Measurements from ENCODE around the gene SCFD2. TPM values are rescaled to one million over a fixed set of nuclear protein-coding genes. Genes with fewer than 3 reads are reported as not detected.
A peak's percentile ranks its signal among the peaks of the same experiment; 100 is the strongest.

Gene SCFD2
- total and polyA plus RNA-seq, 4 donors: 5.2 to 28.7 (median 16.4) TPM

DNA sequence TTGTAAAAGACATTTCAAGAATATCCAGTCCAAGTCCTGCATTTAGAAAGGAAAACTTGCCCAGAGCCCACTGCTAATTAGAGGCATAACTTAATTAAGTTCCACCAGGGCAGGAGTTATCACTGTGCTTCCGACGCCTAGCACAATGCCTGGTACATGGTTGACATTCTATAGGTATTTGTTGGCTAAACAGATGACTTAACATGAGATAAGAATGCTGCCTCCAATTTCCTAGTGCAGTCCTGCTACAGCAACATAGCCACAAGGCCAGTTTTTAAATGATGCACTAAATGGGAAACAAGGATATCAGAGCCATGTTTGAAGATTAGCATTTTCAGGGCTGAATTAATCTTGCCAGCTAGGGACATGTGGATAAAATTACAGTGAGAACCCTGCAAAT is 339.6 kb downstream of the SCFD2 start:
- Histone ChIP-seq H3K9me3 (ENCODE audit: control insufficient read depth in 4 of 4, insufficient read depth in 3 of 4, low read length in 3 of 4) (no peaks in the 10 kb centered on the region), H3K27me3 (ENCODE audit: control insufficient read depth in 3 of 3, insufficient read depth in 3 of 3, low read length in 2 of 3) (no peaks in the 10 kb centered on the region), H3K4me3 (no peak overlapping the region), H3K27ac (ENCODE audit: low read depth in 1 of 2, low read length in 1 of 2) (no peak overlapping the region), H3K4me1 (ENCODE audit: control insufficient read depth in 5 of 5, insufficient read depth in 5 of 5, low read length in 5 of 5) (peaks cover 0 to 22% (median 0%) of the 10 kb centered on the region in 5 donors), H3K9ac (ENCODE audit: insufficient read depth in 1 of 2, low read length in 2 of 2) (no peak overlapping the region), H3K36me3 (ENCODE audit: control insufficient read depth in 4 of 4, insufficient read depth in 4 of 4, low read length in 4 of 4) (no peaks in the 10 kb centered on the region)
- WGBS, 2 donors: 97 to 98% methylated on average over 2 of the region's 2 CpGs
- TF ChIP-seq, protein P1, sequence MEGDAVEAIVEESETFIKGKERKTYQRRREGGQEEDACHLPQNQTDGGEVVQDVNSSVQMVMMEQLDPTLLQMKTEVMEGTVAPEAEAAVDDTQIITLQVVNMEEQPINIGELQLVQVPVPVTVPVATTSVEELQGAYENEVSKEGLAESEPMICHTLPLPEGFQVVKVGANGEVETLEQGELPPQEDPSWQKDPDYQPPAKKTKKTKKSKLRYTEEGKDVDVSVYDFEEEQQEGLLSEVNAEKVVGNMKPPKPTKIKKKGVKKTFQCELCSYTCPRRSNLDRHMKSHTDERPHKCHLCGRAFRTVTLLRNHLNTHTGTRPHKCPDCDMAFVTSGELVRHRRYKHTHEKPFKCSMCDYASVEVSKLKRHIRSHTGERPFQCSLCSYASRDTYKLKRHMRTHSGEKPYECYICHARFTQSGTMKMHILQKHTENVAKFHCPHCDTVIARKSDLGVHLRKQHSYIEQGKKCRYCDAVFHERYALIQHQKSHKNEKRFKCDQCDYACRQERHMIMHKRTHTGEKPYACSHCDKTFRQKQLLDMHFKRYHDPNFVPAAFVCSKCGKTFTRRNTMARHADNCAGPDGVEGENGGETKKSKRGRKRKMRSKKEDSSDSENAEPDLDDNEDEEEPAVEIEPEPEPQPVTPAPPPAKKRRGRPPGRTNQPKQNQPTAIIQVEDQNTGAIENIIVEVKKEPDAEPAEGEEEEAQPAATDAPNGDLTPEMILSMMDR (IDR thresholded peaks at IDR 0.05; ENCODE audit: control extremely low read depth, extremely low read depth): no peak
- ATAC-seq (ENCODE audit: insufficient read depth, low FRiP score) (no peak), DNase-seq (no peak)

DNA sequence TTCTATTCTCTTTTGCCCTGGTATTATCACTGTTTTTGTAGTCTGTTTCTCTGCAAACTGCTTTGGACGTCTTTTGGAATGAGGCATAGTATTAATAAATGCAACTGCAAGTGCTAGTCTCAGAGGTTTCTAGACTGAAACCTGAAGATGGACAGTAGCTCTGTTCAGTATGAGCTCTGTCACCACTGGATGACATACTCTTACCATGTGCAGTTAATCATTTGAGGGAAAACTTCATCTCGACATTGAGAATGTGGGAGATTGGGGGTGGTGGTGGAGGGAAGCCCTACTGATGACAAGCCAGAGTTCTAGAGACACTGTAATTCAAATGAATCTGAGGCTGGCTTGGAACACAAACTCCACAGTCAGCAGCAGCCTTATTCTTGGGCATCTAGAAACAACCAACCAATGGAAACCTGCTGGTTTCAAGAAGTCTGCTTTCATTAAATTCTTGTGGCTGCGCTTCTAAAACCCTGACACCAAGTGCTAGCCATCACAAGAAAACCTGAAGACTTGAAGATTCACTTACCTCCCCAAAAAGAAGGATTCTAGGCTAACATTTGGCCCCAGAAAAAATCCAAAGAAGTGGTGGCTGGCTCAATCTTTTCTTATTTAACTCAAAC is 342.1 kb downstream of the SCFD2 start:
- H3K4me1 ChIP-seq (ENCODE audit: control insufficient read depth in 5 of 5, insufficient read depth in 5 of 5, low read length in 5 of 5): peaks cover 0 to 35% (median 4%) of the 10 kb centered on the region in 5 donors
- H3K9me3 ChIP-seq (ENCODE audit: control insufficient read depth in 4 of 4, insufficient read depth in 3 of 4, low read length in 3 of 4): no peaks in the 10 kb centered on the region
- H3K36me3 ChIP-seq (ENCODE audit: control insufficient read depth in 4 of 4, insufficient read depth in 4 of 4, low read length in 4 of 4): no peaks in the 10 kb centered on the region
- no peaks in the 10 kb centered on the region for H3K27me3 ChIP-seq (ENCODE audit: control insufficient read depth in 3 of 3, insufficient read depth in 3 of 3, low read length in 2 of 3)
- H3K27ac ChIP-seq (ENCODE audit: low read depth in 1 of 2, low read length in 1 of 2): no peak overlapping the region
- 92 to 99% methylated on average over 3 of the region's 3 CpGs for WGBS, 2 donors
- H3K4me3 ChIP-seq: no peak overlapping the region
- H3K9ac ChIP-seq (ENCODE audit: insufficient read depth in 1 of 2, low read length in 2 of 2): no peak overlapping the region
- DNase-seq (no peak), ATAC-seq (ENCODE audit: insufficient read depth, low FRiP score) (no peak)
- TF ChIP-seq, protein P1 (IDR thresholded peaks at IDR 0.05; ENCODE audit: control extremely low read depth, extremely low read depth): no peak

DNA sequence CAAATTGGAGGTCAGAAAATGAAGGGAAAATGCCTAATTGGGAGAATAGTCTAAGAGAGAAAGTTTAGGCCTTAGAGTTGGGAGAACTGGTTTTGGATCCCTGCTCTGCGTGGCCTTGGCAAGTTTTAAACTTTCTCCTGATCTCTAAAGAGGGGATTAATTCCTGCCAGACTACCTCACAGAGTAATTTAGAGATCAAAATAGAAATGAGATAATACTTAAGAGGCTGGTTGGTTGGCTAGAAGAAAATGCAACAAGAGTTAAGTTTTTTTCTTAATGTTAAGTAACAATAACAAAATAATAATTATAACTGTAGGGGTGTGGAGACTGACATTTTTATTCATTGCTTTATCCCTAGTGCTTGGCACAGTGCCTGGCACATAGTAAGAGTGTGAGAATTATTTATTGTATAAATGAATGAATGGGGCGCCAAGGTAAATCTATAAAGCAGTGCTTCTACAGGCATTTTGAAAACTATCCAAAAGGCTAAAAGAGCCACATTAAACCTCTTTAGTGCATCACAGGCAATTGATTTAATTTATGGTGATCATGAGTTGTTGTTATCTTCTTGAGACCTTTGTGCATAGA is 343.3 kb downstream of the SCFD2 start:
- TF ChIP-seq, protein P1 (IDR thresholded peaks at IDR 0.05; ENCODE audit: control extremely low read depth, extremely low read depth): no peak
- DNase-seq: no peak
- Histone ChIP-seq H3K4me1 (ENCODE audit: control insufficient read depth in 5 of 5, insufficient read depth in 5 of 5, low read length in 5 of 5) (peaks cover 0 to 38% (median 4%) of the 10 kb centered on the region in 5 donors), H3K9ac (ENCODE audit: insufficient read depth in 1 of 2, low read length in 2 of 2) (peak overlapping the region in 1 of 2 donors; percentile 58), H3K9me3 (ENCODE audit: control insufficient read depth in 4 of 4, insufficient read depth in 3 of 4, low read length in 3 of 4) (no peaks in the 10 kb centered on the region), H3K27me3 (ENCODE audit: control insufficient read depth in 3 of 3, insufficient read depth in 3 of 3, low read length in 2 of 3) (no peaks in the 10 kb centered on the region), H3K4me3 (no peak overlapping the region), H3K36me3 (ENCODE audit: control insufficient read depth in 4 of 4, insufficient read depth in 4 of 4, low read length in 4 of 4) (no peaks in the 10 kb centered on the region), H3K27ac (ENCODE audit: low read depth in 1 of 2, low read length in 1 of 2) (peak overlapping the region in 1 of 2 donors; percentile 60)
- ATAC-seq (ENCODE audit: insufficient read depth, low FRiP score): no peak
- 88 to 94% methylated on average over 2 of the region's 2 CpGs for WGBS, 2 donors

Measured in lung (tissue), 12 donors.